ENCODE results near the gene TNNI2. TPM values are rescaled to one million over a fixed set of nuclear protein-coding genes. Genes with fewer than 3 reads are reported as not detected.
"Not testable (repeated sequence)": the region's sequence is repeated elsewhere in the genome, so short reads cannot be mapped to it uniquely, and the experiment has no call there.

Gene TNNI2
- total RNA-seq, 1 donor from 2014 or later: not detected

- no peak overlapping the region for H3K4me3 ChIP-seq
- H3K4me1 ChIP-seq: no peaks in the 10 kb centered on the region
- no peak for DNase-seq
- intact Hi-C loops (cut with micrococcal nuclease): no loop called here
- H3K27ac ChIP-seq (replicated peaks): no peak overlapping the region
- no peaks in the 10 kb centered on the region for H3K9me3 ChIP-seq (replicated peaks)
- H3K27me3 ChIP-seq (ENCODE audit: low read depth): peaks cover 93% of the 10 kb centered on the region
- no peak for TF ChIP-seq CTCF (IDR thresholded peaks at IDR 0.05; ENCODE audit: borderline replicate concordance)
- no peaks in the 10 kb centered on the region for H3K36me3 ChIP-seq
Measured at GRCh38 chr11:1797391-1798125, 41.2 kb upstream of the TNNI2 start.

- Histone ChIP-seq H3K4me3 (no peak overlapping the region), H3K27me3 (ENCODE audit: low read depth) (peaks cover 86% of the 10 kb centered on the region), H3K27ac (replicated peaks) (no peak overlapping the region), H3K36me3 (no peaks in the 10 kb centered on the region), H3K4me1 (no peaks in the 10 kb centered on the region), H3K9me3 (replicated peaks) (no peaks in the 10 kb centered on the region)
- no peak for DNase-seq
- no peak for TF ChIP-seq CTCF (IDR thresholded peaks at IDR 0.05; ENCODE audit: borderline replicate concordance)
- intact Hi-C loops (cut with micrococcal nuclease): no loop called here
Measured at GRCh38 chr11:1803246-1803645, 35.5 kb upstream of the TNNI2 start.

- DNase-seq; H3K9me3 ChIP-seq (replicated peaks); H3K36me3 ChIP-seq; H3K27ac ChIP-seq (replicated peaks); intact Hi-C loops (cut with micrococcal nuclease); H3K4me1 ChIP-seq; H3K4me3 ChIP-seq: not testable (repeated sequence)
- peaks cover 79% of the 10 kb centered on the region for H3K27me3 ChIP-seq (ENCODE audit: low read depth)
Measured at GRCh38 chr11:1803835-1804519, 34.8 kb upstream of the TNNI2 start.

GRCh38 chr11:1805525-1805924 lies 33.3 kb upstream of the TNNI2 start:
- no peak overlapping the region for H3K27ac ChIP-seq (replicated peaks)
- H3K36me3 ChIP-seq: no peaks in the 10 kb centered on the region
- intact Hi-C loops (cut with micrococcal nuclease): no loop called here
- H3K4me3 ChIP-seq: no peak overlapping the region
- H3K27me3 ChIP-seq (ENCODE audit: low read depth): peaks cover 63% of the 10 kb centered on the region
- H3K9me3 ChIP-seq (replicated peaks): no peaks in the 10 kb centered on the region
- H3K4me1 ChIP-seq: no peaks in the 10 kb centered on the region
- DNase-seq: no peak
- no peak for TF ChIP-seq CTCF (IDR thresholded peaks at IDR 0.05; ENCODE audit: borderline replicate concordance)

GRCh38 chr11:1807264-1807995 lies 31.4 kb upstream of the TNNI2 start:
- Histone ChIP-seq H3K36me3 (no peaks in the 10 kb centered on the region), H3K4me3 (no peak overlapping the region), H3K27me3 (ENCODE audit: low read depth) (peaks cover 51% of the 10 kb centered on the region), H3K9me3 (replicated peaks) (peaks cover 4% of the 10 kb centered on the region), H3K4me1 (no peaks in the 10 kb centered on the region), H3K27ac (replicated peaks) (no peak overlapping the region)
- DNase-seq: no peak
- no peak for TF ChIP-seq CTCF (IDR thresholded peaks at IDR 0.05; ENCODE audit: borderline replicate concordance)
- intact Hi-C loops (cut with micrococcal nuclease): no loop called here
